ENCODE results near the gene FANCD2.
"Not testable (repeated sequence)": the region's sequence is repeated elsewhere in the genome, so short reads cannot be mapped to it uniquely, and the experiment has no call there.

The FANCD2 gene

GRCh38 chr3:10012106-10012505, 14.1 kb upstream of the FANCD2 start:
- DNase-seq (ENCODE audit: low spot score), result no peak

GRCh38 chr3:10015461-10015904, 10.8 kb upstream of the FANCD2 start:
- DNase-seq (ENCODE audit: low spot score), result no peak

DNA sequence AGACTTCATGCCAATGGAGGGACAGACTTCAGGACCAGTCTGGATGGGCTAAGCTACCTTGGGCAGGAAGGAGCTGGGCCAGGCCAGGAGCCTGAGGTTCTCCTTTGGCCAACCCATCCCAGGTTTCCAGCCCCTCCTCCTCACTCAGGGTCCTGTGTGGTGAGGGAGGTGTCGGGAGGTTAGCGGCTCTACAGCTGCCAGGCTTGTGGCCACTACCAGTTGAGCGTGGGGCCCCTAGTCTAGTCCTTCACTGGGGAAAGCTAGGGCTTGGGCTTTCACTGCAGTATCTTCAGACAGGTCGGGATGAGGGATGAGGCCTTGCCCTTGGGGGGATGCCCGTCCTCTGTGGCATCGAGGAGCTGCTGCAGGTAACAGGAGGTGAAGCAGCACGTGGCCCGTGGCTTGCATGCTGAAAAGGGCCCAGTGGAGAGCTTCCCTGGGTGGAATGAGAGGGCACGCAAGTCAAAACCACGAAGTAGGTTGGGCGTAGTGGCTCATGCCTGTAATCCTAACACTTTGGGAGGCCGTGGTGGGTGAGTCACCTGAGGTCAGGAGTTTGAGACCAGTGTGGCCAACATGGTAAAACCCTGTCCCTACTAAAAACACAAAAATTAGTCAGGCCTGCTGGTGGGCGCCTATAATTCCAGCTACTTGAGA, 8.5 kb upstream of the FANCD2 start:
- no peak for DNase-seq (ENCODE audit: low spot score)

GRCh38 chr3:10018806-10019205, 7.4 kb upstream of the FANCD2 start:
- DNase-seq (ENCODE audit: low spot score), result not testable (repeated sequence)

DNA sequence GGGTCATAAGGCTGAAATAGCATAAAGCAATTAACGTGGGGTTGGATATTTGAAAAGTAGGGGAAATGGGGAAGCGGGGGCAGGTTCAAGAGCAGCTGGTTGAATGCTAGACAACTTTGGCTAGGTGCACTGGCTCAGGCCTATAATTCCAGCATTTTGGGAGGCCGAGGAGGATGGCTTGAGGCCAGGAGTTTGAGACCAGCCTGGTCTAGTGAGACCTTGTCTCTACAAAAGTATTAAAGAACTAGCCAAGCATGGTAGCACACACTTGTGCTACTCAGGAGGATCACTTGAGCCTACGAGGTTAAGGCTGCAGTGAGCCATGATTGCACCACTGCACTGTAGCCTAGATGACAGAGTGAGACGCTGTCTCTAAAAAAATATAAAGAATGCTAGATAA, 6.9 kb upstream of the FANCD2 start:
- no peak for DNase-seq (ENCODE audit: low spot score)

DNA sequence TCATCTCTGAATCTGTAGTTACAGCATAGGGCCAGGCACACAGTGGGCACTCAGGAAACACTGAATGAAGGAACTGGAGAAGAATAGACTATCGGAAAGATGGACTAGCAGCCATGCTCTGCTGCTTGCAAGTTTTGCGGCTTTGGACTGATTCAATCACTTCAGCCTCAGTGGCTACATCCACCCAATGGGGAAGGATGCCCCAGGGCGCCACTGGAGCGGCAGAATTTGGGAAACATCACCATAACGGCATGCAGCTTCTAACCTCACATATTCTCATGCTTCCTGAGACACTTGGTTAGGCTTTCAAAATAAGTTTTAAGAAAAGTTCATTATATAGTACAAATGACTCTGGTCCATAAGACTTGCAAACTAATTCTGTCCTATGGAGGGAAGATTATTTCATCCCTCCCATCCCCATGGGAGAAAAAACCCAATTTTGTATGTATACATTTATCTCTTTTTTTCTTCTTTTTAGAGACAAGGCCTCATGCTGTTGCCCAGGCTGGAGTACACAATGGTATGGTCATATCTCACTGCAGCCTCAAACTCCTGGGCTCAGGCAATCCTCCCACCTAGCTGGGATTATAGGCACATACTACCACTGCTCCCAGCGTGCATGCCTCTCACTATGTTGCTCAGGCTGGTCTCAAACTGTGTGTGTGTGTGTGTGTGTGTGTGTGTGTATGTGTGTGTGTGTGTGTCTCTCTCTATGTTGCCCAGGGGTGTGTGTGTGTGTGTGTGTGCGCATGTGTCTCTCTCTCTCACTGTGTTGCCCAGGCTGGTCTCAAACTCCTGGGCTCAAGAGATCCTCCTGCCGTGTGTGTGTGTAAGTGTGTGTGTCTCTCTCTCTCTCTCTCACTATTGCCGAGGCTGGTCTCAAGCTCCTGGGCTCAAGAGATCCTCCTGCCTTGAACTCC, 4.1 kb upstream of the FANCD2 start:
- DNase-seq (ENCODE audit: low spot score), result no peak

DNA sequence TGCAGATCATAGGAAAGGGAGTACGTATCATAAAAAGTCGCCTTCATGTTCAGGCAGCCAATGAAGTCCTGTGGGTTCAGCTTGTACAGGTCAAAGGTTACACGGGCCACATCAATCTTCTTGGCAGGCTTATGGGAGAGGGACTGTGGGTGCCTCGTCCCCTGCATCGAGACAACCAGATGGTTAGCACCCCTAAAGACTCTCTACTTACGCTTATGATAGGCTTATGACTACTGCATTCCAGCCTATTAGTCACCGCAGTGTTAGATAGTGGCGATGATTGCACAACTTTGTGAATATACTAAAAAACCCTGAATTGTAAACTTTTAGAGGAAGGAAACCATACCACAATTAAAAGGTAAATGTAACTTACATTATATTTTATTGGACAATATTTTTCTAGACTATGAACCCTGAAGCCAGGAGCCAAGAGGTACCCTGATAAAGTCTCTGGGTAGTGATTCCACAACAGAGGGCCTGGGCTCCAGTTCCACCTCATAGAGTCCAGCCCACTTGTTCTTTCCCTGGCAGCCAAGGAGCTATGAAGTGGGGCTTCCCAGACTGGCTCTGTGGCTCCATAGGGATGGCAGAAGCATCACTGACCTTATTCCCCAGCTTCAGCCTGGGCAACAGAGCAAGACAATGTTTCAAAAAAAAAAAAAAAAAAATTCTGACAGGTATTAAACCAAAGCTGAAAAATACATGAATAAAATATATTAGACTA, 2.5 kb upstream of the FANCD2 start:
- no peak for DNase-seq (ENCODE audit: low spot score)

- DNase-seq (ENCODE audit: low spot score), result no peak
Measured at GRCh38 chr3:10025205-10026083, 793 bp upstream of the FANCD2 start.

DNA sequence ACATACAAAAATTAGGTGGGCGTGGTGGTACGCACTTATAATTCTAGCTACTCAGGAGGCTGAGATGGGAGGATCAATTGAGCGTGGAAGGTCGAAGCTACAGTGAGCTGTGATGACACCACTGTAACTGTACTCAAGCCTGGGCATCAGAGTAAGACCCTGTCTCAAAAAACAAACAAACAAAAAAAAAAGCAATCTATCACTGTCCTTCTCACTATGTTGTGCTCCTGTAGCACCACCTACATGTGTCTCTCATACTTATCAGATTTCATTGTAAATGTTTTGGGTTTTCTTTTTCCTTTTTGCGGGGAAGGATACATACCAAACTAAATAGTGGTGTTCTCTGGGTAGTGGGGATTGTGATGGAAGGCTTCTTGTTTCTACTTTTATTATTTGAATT, 14.8 kb downstream of the FANCD2 start:
- DNase-seq (ENCODE audit: low spot score), result no peak

GRCh38 chr3:10047876-10048275, 21.6 kb downstream of the FANCD2 start:
- no peak for DNase-seq (ENCODE audit: low spot score)

- not testable (repeated sequence) for DNase-seq (ENCODE audit: low spot score)
Measured at GRCh38 chr3:10053054-10053453, 26.8 kb downstream of the FANCD2 start.

GRCh38 chr3:10055097-10055496, 28.9 kb downstream of the FANCD2 start:
- DNase-seq (ENCODE audit: low spot score), result no peak

DNA sequence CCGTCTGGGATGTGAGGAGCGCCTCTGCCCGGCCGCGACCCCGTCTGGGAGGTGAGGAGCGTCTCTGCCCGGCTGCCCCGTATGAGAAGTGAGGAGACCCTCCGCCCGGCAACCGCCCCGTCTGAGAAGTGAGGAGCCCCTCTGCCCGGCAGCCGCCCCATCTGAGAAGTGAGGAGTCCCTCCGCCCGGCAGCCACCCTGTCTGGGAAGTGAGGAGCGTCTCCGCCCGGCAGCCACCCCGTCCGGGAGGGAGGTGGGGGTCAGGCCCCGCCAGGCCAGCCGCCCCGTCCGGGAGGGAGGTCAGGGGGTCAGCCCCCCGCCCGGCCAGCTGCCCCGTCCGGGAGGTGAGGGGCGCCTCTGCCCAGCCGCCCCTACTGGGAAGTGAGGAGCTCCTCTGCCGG, 43.8 kb downstream of the FANCD2 start:
- DNase-seq (ENCODE audit: low spot score), result not testable (repeated sequence)

DNA sequence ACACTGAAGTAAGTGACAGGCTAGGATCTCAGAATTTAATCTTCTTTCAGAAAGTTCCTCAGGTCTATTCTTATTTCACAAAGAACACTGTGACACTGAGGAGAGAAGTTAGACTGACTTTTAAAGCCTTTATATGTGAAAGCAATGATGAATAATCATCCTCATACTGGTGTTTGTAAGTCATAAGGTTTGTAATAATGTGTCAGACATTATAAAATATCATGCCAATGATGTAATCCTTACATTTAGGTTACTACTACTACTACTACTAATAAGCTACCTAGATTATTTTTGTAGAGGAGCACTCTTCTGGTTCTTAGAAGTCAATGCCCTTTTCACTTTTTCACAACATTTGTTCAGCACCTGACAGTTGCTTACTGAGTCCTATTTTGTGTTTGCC, 48.4 kb downstream of the FANCD2 start:
- DNase-seq (ENCODE audit: low spot score), result no peak

DNA sequence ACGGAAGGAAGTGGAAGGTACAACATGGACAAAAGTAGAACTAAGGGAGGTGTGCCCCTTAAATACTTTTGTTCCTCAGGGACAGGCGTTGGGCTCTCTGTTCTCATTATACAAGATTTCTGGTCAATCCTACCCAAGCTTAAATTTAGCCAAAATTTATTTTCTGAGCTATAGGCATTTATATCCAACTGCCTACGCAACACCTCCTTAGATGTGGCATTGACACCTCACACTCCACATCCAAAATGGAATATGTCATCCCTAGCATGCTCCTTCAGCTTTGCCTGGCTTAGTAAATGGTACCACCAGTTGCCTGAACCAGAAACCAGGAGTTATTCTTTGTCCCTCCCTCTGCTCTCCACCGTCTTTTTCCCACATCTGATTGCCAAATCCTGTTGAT, 55.6 kb downstream of the FANCD2 start:
- no peak for DNase-seq (ENCODE audit: low spot score)

GRCh38 chr3:10085738-10086137, 59.5 kb downstream of the FANCD2 start:
- no peak for DNase-seq (ENCODE audit: low spot score)

- no peak for DNase-seq (ENCODE audit: low spot score)
Measured at GRCh38 chr3:10088256-10088655, 62.0 kb downstream of the FANCD2 start.

- DNase-seq (ENCODE audit: low spot score), result no peak
Measured at GRCh38 chr3:10090179-10090578, 63.9 kb downstream of the FANCD2 start.

DNA sequence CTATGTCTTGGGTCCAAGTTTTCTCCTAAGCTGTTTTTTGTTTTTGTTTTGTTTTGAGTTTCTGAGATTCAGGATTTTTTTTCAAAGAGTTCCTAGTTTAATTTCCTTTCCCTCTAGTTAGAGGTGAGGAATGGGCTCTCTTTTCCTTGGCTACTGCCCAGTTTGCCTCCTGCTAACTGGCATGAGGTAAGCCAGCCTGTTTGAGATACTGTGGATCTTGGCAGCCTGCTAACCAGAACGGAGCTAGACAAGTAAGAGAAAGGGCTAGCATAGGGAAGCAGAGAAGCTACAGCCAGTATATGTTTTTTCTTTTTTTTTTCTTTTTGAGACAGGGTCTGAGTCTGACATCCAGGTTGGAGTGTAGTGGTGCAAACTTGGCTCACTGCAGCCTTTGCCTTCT, 64.5 kb downstream of the FANCD2 start:
- not testable (repeated sequence) for DNase-seq (ENCODE audit: low spot score)

- not testable (repeated sequence) for DNase-seq (ENCODE audit: low spot score)
Measured at GRCh38 chr3:10091387-10091786, 65.2 kb downstream of the FANCD2 start.

DNA sequence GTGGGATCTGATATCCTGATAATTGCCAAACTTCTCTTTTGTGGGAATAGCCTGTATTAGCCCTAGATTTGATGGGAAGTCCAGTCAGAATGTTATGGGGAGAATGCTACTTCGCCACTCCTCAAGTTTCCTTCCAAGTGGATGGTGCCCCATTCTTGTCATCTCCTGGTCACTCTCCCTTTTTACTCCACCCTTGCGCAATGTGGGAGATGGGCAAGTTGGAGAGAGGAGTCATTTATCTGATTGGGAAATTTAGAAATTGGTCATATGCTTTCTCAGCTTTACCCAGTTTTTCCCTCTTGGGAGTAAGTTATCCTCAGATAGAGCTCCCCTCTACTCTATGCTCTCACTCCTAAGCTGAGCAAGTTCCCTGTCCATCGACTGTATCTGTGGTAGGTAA, 67.4 kb downstream of the FANCD2 start:
- no peak for DNase-seq (ENCODE audit: low spot score)
